ENCODE data around the gene MAP7D2. TPM values are rescaled to one million over a fixed set of nuclear protein-coding genes. Genes with fewer than 3 reads are reported as not detected.

MAP7D2 gene
- total RNA-seq, 1 experiment from 2014 or later: 1.9 TPM

GRCh38 chrX:20007962-20008622 is 108.6 kb downstream of the MAP7D2 start:
- no peak overlapping the region for H3T11ph ChIP-seq (ENCODE audit: low read length)
- Mint-ChIP-seq H3K9me3 (peaks cover 64% of the 10 kb centered on the region in 2 experiments), H3K27ac (no peak overlapping the region), H3K4me1 (no peaks in the 10 kb centered on the region), H3K27me3 (ENCODE audit: low read depth) (no peaks in the 10 kb centered on the region), H3K36me3 (ENCODE audit: insufficient read depth in 1 of 3, low read depth in 3 of 3) (peaks cover 0 to 4% (median 0%) of the 10 kb centered on the region in 3 experiments; a peak in 3 of 7 replicates), H3K4me3 (no peak overlapping the region)
- no peak overlapping the region for H4K91ac ChIP-seq (ENCODE audit: insufficient read length, low read depth, low read length)
- H2BK5ac ChIP-seq (ENCODE audit: insufficient read length, low read length): no peak overlapping the region
- no CpG with 5 or more reads among the region's 7 CpGs for WGBS (ENCODE audit: extremely low coverage, insufficient read length, low lambda C conversion rate)
- TF ChIP-seq CTCF (conservative IDR thresholded peaks at IDR 0.05): no peak
- H2AK5ac ChIP-seq (ENCODE audit: insufficient read length, low read length): no peak overlapping the region
- no peak overlapping the region for H2BK12ac ChIP-seq (ENCODE audit: insufficient read length, low read depth, low read length)
- no peak overlapping the region for H3K9ac ChIP-seq (ENCODE audit: extremely low read depth, insufficient read length, low read length)
- H3K4ac ChIP-seq (ENCODE audit: low read depth, low read length): no peak overlapping the region
- H3K14ac ChIP-seq (ENCODE audit: insufficient read depth, low read length): no peak overlapping the region
- H3K4me2 ChIP-seq (ENCODE audit: insufficient read depth, insufficient read length, low read length): no peak overlapping the region
- H3K23me2 ChIP-seq (ENCODE audit: insufficient read length, low read depth, low read length, poor library complexity, severe bottlenecking): no peaks in the 10 kb centered on the region
- no peak overlapping the region for H3K18ac ChIP-seq (ENCODE audit: insufficient read length, low read depth, low read length)
- H2BK120ac ChIP-seq (ENCODE audit: low read depth, low read length, poor library complexity, severe bottlenecking): no peak overlapping the region
- no peaks in the 10 kb centered on the region for H3K27me3 ChIP-seq (ENCODE audit: insufficient read depth, low read length)
- no peak overlapping the region for H4K5ac ChIP-seq (ENCODE audit: insufficient read length, low read depth, low read length)
- no peak overlapping the region for H2AFZ ChIP-seq (ENCODE audit: low read length)
- no peaks in the 10 kb centered on the region for H4K20me1 ChIP-seq (ENCODE audit: control insufficient read depth, insufficient read depth, insufficient read length)
- H3K27ac ChIP-seq (ENCODE audit: insufficient read length, low read depth, low read length): no peak overlapping the region
- peaks cover 22% of the 10 kb centered on the region for H3K9me3 ChIP-seq (ENCODE audit: control insufficient read depth, low read depth, low read length)
- DNase-seq: no peak
- no peaks in the 10 kb centered on the region for H3K79me1 ChIP-seq (ENCODE audit: insufficient read depth, low read depth, low read length, poor library complexity, severe bottlenecking)
- H3K4me1 ChIP-seq (ENCODE audit: insufficient read depth, low read length): no peaks in the 10 kb centered on the region
- no peak overlapping the region for H4K8ac ChIP-seq (replicated peaks; ENCODE audit: insufficient read length, low read depth, low read length)
- H3K56ac ChIP-seq (ENCODE audit: insufficient read length, low read depth, low read length): no peak overlapping the region
- H3K23ac ChIP-seq (ENCODE audit: insufficient read length, low read depth, low read length): no peak overlapping the region
- no peak overlapping the region for H2BK15ac ChIP-seq (ENCODE audit: low read depth, low read length)
- H3K79me2 ChIP-seq (ENCODE audit: insufficient read depth, low read length): no peaks in the 10 kb centered on the region
- no peak overlapping the region for H2BK20ac ChIP-seq (ENCODE audit: low read depth, low read length, poor library complexity, severe bottlenecking)
